ENCODE results near the gene CCDC167. TPM values are rescaled to one million over a fixed set of nuclear protein-coding genes. Genes with fewer than 3 reads are reported as not detected.

Gene CCDC167
- 18.9 and 31.1 TPM in 2 replicates for total RNA-seq

GRCh38 chr6:37499433-37500293, at the start of gene CCDC167:
CCDC167 (minus strand) TSS chr6:37499893; CDS start chr6:37499863, 30 bp downstream.

Other genes with a start within 250 kb of the CCDC167 start
- 9.0 and 9.6 TPM in 2 replicates for gene TBC1D22B, start 242.1 kb downstream of the CCDC167 start, total RNA-seq
- gene TMEM217, start 241.7 kb downstream of the CCDC167 start, total RNA-seq = 2.8 and 2.9 TPM in 2 replicates
- 16.2 TPM in 2 replicates for gene RNF8, start 145.9 kb downstream of the CCDC167 start, total RNA-seq
- 38.2 and 39.0 TPM in 2 replicates for gene CMTR1, start 66.7 kb downstream of the CCDC167 start, total RNA-seq
- 3.5 and 8.9 TPM in 2 replicates for gene MDGA1, start 198.0 kb upstream of the CCDC167 start, total RNA-seq